Loucy (cell line): Measurements from ENCODE around the gene GPR152.

Source experiments
- EZH2phosphoT487 ChIP-seq: fragments of 200-600 bp; IDR thresholded peaks from 2 replicates; pipeline ENCODE4 v1.6.1; 2018; ENCODE audit warnings: antibody characterized with exemption, mild to moderate bottlenecking, moderate library complexity, borderline replicate concordance
- TF ChIP-seq, protein P1 (sequence below): fragments of 200-600 bp; sonication (generic); conservative IDR thresholded peaks from 2 replicates; pipeline ENCODE4 v1.5.1; 2014; ENCODE audit warnings: mild to moderate bottlenecking, antibody characterized with exemption, low read length

DNA sequence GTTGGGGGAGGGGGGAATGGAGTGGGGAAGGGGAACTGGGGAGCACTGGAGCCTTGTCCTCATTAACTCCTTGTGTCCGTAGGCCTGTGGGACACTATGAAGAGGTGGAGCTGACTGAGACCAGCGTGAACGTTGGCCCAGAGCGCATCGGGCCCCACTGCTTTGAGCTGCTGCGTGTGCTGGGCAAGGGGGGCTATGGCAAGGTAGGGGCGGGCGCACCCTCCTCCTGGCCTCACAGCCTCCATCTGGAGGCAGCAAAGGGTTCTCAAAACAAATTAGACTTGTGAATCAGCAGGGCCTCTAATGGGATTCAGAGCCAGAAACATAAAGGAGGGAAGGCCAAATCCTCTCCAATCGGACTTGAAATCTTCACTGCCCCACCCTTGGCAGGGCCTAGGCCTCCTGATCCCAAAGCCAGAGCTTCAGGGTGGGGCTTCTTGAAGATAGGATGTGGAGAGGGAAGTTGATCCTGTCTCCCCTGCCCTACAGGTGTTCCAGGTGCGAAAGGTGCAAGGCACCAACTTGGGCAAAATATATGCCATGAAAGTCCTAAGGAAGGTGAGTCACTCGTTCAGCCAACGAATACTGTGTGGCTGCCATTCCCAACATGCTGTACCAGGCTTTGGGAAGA lies 23.4 kb downstream of the GPR152 start:
- TF ChIP-seq, protein P1, sequence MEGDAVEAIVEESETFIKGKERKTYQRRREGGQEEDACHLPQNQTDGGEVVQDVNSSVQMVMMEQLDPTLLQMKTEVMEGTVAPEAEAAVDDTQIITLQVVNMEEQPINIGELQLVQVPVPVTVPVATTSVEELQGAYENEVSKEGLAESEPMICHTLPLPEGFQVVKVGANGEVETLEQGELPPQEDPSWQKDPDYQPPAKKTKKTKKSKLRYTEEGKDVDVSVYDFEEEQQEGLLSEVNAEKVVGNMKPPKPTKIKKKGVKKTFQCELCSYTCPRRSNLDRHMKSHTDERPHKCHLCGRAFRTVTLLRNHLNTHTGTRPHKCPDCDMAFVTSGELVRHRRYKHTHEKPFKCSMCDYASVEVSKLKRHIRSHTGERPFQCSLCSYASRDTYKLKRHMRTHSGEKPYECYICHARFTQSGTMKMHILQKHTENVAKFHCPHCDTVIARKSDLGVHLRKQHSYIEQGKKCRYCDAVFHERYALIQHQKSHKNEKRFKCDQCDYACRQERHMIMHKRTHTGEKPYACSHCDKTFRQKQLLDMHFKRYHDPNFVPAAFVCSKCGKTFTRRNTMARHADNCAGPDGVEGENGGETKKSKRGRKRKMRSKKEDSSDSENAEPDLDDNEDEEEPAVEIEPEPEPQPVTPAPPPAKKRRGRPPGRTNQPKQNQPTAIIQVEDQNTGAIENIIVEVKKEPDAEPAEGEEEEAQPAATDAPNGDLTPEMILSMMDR, result no peak
- no peak for TF ChIP-seq EZH2phosphoT487
